AML-193 (cell line): ENCODE measurements around the gene RBCK1.

Source experiments
- DNase-seq, 2 experiments: peaks; one replicate each; lab custom pipeline; 2025; lab: John Stamatoyannopoulos, UW

The RBCK1 gene

GRCh38 chr20:399182-399707, 8.9 kb upstream of the RBCK1 start:
- DNase-seq = no peak

GRCh38 chr20:400128-400453, 8.0 kb upstream of the RBCK1 start:
- DNase-seq = no peak

GRCh38 chr20:400454-401275, 7.4 kb upstream of the RBCK1 start:
- no peak for DNase-seq

- no peak for DNase-seq
Observed at GRCh38 chr20:401682-402495, 6.2 kb upstream of the RBCK1 start.

- no peak for DNase-seq
Observed at GRCh38 chr20:402496-402885, 5.6 kb upstream of the RBCK1 start.

- no peak for DNase-seq
Observed at GRCh38 chr20:402898-403581, 5.1 kb upstream of the RBCK1 start.

- DNase-seq = no peak
Observed at GRCh38 chr20:403582-403957, 4.5 kb upstream of the RBCK1 start.

GRCh38 chr20:404088-404487, 4.0 kb upstream of the RBCK1 start:
- no peak for DNase-seq

- DNase-seq = no peak
Observed at GRCh38 chr20:406200-407132, 1.6 kb upstream of the RBCK1 start.

GRCh38 chr20:407133-407952, 756 bp upstream of the RBCK1 start:
- DNase-seq = peak; percentile 54 to 75

- DNase-seq = no peak
Observed at GRCh38 chr20:408843-409696, 971 bp downstream of the RBCK1 start.

- no peak for DNase-seq
Observed at GRCh38 chr20:409697-410559, 1.8 kb downstream of the RBCK1 start.

- DNase-seq = no peak
Observed at GRCh38 chr20:412081-412480, 4.0 kb downstream of the RBCK1 start.

GRCh38 chr20:414161-414560, 6.1 kb downstream of the RBCK1 start:
- DNase-seq = no peak

- no peak for DNase-seq
Observed at GRCh38 chr20:415820-416322, 7.8 kb downstream of the RBCK1 start.

- DNase-seq = no peak
Observed at GRCh38 chr20:416950-417800, 9.1 kb downstream of the RBCK1 start.

GRCh38 chr20:417801-418342, 9.8 kb downstream of the RBCK1 start:
- DNase-seq = no peak
